ENCODE results near the gene F11.
"Not testable (repeated sequence)": the region's sequence is repeated elsewhere in the genome, so short reads cannot be mapped to it uniquely, and the experiment has no call there.

F11 gene

GRCh38 chr4:186298031-186298647 lies 32.1 kb downstream of the F11 start:
- DNase-seq (ENCODE audit: low read depth in 2 of 2) = no peak

DNA sequence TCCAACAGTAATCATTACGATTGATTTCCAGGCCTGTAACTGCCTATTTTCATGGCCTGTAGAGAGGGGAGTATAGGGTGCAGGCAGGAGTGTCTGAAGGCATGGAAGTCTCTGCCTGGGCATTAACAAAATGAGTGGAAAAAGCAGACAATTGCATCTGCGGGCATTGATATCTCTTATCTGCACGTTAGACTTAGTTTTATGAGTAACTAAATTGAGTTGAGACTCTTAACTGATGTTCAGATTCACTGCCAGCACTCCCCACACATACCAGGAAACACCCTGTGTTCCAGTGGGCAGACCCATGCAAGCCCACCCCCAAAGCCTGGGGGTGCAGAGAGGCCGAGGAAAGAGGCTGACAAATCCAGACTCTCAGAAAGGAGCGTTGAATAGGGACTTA lies 33.3 kb downstream of the F11 start:
- no peak for DNase-seq (ENCODE audit: low read depth in 2 of 2)

- no peak for DNase-seq (ENCODE audit: low read depth in 2 of 2)
These were observed 34.8 kb downstream of the F11 start for GRCh38 chr4:186300659-186301390.

DNA sequence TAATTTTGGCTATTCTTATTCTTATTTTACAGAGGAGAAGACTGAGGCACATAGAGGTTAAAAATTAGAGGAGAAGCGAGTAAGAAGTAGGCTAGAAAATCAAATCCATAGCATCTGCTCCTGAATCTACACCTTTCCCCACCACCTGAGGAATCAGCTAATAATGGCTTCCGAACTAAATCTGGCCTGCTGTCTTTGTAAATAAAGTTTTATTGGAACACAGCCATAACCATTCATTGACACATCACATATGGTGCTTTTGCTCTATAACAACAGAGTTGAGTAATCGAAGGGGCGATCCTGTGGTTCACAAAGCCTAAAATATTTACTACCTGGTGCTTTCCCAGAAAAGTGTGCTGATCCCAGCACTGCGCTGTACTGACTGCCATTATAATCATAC lies 38.2 kb downstream of the F11 start:
- no peak for DNase-seq (ENCODE audit: low read depth in 2 of 2)

DNA sequence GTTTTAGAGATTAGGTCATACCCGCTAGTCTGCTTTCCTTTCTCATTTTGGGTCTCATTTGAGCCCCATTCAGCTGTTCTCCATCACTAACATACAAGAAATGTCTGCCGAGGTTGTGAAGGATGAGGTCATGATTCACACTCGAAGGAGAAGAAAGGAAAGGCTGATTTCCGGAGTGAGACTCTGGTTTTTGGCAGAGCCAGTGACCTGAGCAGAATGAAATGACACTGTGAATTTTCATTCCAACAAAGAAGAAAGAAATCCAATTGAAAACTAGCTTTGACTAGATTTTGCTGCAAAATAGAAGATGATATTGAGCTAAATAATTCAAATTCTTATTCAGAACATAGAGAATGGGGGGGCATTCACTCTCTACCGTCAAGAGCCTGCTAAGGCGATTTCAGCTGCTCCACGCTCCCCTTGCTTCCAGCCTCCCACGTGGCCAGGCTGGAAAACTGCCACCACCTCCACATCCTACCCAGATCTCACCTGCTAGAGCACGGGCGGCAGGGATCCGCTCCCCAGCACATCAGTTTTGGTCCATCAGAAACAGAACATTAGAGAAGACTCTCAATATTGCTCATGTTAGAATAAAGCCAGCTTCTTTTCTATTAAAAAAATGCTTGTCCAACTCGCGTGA lies 39.0 kb downstream of the F11 start:
- no peak for DNase-seq (ENCODE audit: low read depth in 2 of 2)

GRCh38 chr4:186307497-186307896 lies 41.5 kb downstream of the F11 start:
- no peak for DNase-seq (ENCODE audit: low read depth in 2 of 2)

GRCh38 chr4:186307916-186308315 lies 41.9 kb downstream of the F11 start:
- no peak for DNase-seq (ENCODE audit: low read depth in 2 of 2)

- DNase-seq (ENCODE audit: low read depth in 2 of 2) = no peak
These were observed 52.5 kb downstream of the F11 start for GRCh38 chr4:186318481-186318880.

DNA sequence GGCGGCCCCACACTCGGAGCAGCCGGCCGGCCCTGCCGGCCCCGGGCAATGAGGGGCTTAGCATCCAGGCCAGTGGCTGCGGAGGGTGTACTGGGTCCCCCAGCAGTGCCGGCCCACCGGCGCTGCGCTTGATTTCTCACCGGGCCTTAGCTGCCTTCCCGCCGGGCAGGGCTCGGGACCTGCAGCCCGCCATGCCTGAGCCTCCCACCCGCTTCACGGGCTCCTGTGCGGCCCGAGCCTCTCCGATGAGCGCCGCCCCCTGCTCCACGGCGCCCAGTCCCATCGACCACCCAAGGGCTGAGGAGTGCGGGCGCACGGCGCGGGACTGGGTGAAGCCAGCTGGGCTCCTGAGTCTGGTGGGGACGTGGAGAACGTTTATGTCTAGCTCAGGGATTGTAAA lies 58.7 kb downstream of the F11 start:
- DNase-seq (ENCODE audit: low read depth in 2 of 2) = not testable (repeated sequence)

GRCh38 chr4:186326391-186326790 lies 60.4 kb downstream of the F11 start:
- DNase-seq (ENCODE audit: low read depth in 2 of 2) = no peak

GRCh38 chr4:186329372-186329771 lies 63.4 kb downstream of the F11 start:
- no peak for DNase-seq (ENCODE audit: low read depth in 2 of 2)

GRCh38 chr4:186330368-186330767 lies 64.4 kb downstream of the F11 start:
- DNase-seq (ENCODE audit: low read depth in 2 of 2) = no peak

DNA sequence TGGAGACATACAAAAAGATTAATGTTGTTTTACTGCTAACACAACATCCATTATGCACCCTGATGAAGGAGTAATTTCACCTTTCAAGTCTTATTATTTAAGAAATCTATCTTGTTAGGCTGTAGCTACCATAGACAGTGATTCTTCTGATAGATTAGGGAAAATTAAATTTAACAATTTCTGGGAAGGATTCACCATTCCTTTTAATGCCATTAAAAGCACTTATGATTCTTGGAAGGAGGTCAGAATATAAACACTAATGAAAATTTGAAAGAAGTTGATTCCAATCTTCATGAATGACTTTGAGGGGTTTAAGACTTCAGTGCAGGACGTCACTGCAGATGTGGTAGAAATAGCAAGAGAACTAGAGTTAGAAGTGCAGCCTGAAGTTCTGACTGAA lies 69.8 kb downstream of the F11 start:
- no peak for DNase-seq (ENCODE audit: low read depth in 2 of 2)

Measured in stimulated activated CD4-positive, alpha-beta T cell treated with anti-CD3 and anti-CD28 coated beads, Interleukin-1b, Interleukin-23, amount 100 ng/mL, for 1 hour (primary cell).